Measurements from ENCODE around the gene DYNLT5. TPM values are rescaled to one million over a fixed set of nuclear protein-coding genes. Genes with fewer than 3 reads are reported as not detected.
A peak's percentile ranks its signal among the peaks of the same experiment; 100 is the strongest.

Gene DYNLT5
- total RNA-seq, 1 donor from 2014 or later, result 5.9 TPM

DNA sequence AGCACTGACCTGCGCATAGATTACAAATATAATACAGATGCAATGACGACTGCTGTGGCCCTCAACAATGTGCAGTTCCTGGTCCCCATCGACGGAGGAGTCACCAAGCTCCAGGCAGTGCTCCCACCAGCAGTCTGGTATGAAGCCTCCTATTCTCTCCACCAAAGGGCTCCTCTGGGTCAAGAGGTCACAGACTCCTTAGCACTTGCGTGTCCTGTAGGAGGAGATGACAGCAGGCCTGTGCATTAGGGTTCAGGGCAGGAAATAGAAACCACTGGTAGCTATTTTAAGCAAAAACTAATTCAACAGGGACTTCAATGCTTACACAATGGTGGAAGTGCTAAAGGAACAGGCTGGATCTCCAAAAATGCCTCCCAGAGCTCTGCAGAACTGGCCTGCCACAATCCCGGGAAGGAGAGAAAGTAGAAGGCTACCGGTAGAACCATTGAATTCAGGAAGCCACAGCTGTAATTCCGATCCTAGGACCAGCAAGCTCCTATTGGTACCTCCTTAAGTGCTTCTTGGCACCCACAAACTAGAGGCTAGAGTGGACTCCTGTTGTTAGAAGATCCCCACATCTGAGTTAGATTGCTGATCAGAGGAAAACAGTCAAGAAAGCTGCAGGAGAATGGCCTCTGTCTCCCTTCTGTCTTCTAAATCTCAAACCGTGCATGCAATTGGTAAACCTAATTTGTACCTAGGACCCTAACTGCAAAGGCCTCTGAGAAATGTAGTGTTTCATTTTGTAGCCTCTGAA, 12.7 kb upstream of the DYNLT5 start:
- Histone ChIP-seq H3K4me1 (no peaks in the 10 kb centered on the region), H3K27me3 (ENCODE audit: low read depth) (no peaks in the 10 kb centered on the region), H3K36me3 (no peaks in the 10 kb centered on the region), H3K27ac (peak overlapping the region; percentile 2), H3K9me3 (no peaks in the 10 kb centered on the region), H3K4me3 (no peak overlapping the region)
- intact Hi-C loops (cut with DNase I), result no loop called here
- TF ChIP-seq, protein P1, sequence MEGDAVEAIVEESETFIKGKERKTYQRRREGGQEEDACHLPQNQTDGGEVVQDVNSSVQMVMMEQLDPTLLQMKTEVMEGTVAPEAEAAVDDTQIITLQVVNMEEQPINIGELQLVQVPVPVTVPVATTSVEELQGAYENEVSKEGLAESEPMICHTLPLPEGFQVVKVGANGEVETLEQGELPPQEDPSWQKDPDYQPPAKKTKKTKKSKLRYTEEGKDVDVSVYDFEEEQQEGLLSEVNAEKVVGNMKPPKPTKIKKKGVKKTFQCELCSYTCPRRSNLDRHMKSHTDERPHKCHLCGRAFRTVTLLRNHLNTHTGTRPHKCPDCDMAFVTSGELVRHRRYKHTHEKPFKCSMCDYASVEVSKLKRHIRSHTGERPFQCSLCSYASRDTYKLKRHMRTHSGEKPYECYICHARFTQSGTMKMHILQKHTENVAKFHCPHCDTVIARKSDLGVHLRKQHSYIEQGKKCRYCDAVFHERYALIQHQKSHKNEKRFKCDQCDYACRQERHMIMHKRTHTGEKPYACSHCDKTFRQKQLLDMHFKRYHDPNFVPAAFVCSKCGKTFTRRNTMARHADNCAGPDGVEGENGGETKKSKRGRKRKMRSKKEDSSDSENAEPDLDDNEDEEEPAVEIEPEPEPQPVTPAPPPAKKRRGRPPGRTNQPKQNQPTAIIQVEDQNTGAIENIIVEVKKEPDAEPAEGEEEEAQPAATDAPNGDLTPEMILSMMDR (IDR thresholded peaks at IDR 0.05), result no peak
- DNase-seq (no peak), ATAC-seq (peak in 1 of 2 donors; percentile 70)

DNA sequence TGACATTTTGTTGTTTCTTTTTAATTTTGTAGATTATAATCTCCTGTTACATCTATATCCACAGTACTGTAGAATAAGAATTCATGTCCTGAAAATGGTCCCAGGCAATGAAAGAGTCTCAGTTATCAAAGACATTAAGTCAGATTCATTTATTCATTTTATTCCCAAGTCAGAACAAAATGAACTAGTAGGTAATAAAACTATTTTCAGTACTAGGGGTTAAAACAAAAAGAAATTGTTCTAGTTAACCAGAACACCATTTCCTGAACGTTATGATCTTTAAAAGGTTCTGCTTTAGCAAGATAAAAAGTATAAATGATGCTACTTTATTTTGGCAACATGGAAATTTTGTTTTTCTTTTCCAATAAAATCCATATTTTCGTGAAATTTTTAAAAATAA, 6.8 kb upstream of the DYNLT5 start:
- no peaks in the 10 kb centered on the region for H3K27me3 ChIP-seq (ENCODE audit: low read depth)
- H3K27ac ChIP-seq, result no peak overlapping the region
- ATAC-seq (no peak), DNase-seq (no peak)
- no peaks in the 10 kb centered on the region for H3K36me3 ChIP-seq
- TF ChIP-seq, protein P1 (IDR thresholded peaks at IDR 0.05), result no peak
- intact Hi-C loops (cut with DNase I), result no loop called here
- H3K9me3 ChIP-seq, result no peaks in the 10 kb centered on the region
- no peak overlapping the region for H3K4me3 ChIP-seq
- H3K4me1 ChIP-seq, result no peaks in the 10 kb centered on the region

DNA sequence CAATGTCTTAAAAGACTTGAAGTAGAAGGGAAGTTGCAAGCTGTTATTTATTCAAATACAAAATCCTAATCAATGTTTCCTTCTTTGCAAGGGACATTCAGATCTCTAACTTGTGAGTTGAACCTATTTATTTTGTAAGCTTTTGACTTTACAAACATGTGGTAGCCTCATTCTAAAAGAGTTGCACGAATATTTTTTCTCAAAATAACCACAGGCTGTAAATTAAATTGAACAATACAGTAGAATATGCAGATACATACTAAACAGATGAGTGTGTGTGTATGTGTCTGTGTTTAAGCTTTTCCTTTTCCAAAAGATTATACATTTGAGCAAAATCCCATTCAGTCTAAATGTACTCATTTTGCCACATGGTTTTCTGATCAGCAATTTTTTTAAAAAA, 4.8 kb upstream of the DYNLT5 start:
- H3K36me3 ChIP-seq, result no peaks in the 10 kb centered on the region
- peaks cover 11% of the 10 kb centered on the region for H3K4me1 ChIP-seq
- no peak overlapping the region for H3K27ac ChIP-seq
- H3K27me3 ChIP-seq (ENCODE audit: low read depth), result no peaks in the 10 kb centered on the region
- no peak overlapping the region for H3K4me3 ChIP-seq
- no peaks in the 10 kb centered on the region for H3K9me3 ChIP-seq
- TF ChIP-seq, protein P1 (IDR thresholded peaks at IDR 0.05), result no peak
- ATAC-seq (no peak), DNase-seq (no peak)
- intact Hi-C loops (cut with DNase I), result no loop called here

DNA sequence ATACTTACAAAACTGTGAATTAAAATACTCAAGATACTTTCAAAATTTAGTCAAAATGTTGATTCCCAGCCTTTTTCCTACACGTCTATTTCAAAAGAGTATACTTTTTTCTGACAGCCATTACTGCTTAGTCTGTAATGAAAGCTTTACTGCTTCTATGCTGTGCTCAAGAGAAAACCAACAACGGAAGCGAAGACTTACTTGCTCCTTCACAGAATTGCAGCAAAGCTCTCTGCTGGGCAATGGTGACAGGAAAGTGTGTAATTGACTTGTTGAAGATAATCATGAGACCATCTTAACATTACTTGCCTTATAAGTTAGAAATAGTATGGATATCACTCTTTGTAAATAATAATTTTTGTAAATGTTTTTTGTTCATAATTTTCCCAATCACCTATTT, 1.7 kb upstream of the DYNLT5 start:
- no peaks in the 10 kb centered on the region for H3K27me3 ChIP-seq (ENCODE audit: low read depth)
- intact Hi-C loops (cut with DNase I), result no loop called here
- no peak overlapping the region for H3K27ac ChIP-seq
- H3K4me3 ChIP-seq, result no peak overlapping the region
- TF ChIP-seq, protein P1 (IDR thresholded peaks at IDR 0.05), result no peak
- ATAC-seq, result no peak
- no peaks in the 10 kb centered on the region for H3K36me3 ChIP-seq
- H3K4me1 ChIP-seq, result peaks cover 14% of the 10 kb centered on the region
- DNase-seq, result no peak
- no peaks in the 10 kb centered on the region for H3K9me3 ChIP-seq

DNA sequence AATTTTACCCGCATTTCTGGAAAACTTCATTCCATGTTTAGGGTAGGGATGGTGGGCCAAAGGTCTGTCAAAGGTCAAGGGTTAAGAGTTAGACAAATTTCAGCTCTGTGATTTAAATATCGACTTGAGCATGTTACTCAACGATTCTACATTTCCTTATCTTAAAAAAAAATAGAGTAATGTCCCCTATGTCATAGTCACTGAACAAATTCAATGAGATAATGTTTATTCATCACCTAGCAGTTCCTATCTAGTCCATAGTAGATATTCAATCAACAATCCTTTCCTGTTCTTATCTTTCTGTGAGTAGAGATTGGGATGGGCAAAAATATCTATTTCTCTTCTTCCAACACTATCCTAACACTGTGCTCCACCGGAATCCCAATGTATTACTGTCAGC, 1.1 kb upstream of the DYNLT5 start:
- H3K4me3 ChIP-seq, result no peak overlapping the region
- H3K27me3 ChIP-seq (ENCODE audit: low read depth), result no peaks in the 10 kb centered on the region
- TF ChIP-seq, protein P1 (IDR thresholded peaks at IDR 0.05), result no peak
- peaks cover 14% of the 10 kb centered on the region for H3K4me1 ChIP-seq
- H3K27ac ChIP-seq, result peak overlapping the region; percentile 67
- ATAC-seq, result no peak
- intact Hi-C loops (cut with DNase I), result no loop called here
- H3K36me3 ChIP-seq, result no peaks in the 10 kb centered on the region
- no peak for DNase-seq
- H3K9me3 ChIP-seq, result no peaks in the 10 kb centered on the region

Data from lower lobe of right lung (tissue), 2 donors.